Activated T-helper 1 cell treated with anti-CD3 and anti-CD28 coated beads, Interleukin-2, amount 50 U/mL, for 16 hours (primary cell): ENCODE results near the gene ZNF878.

Experiments used
- DNase-seq, 2 donors: peaks; one replicate each; pipeline ENCODE4 v3.0.0-alpha.2; 2020; ENCODE audit warnings: low read depth in 1 of 2, low spot score in 1 of 2

ZNF878 gene

GRCh38 chr19:12035220-12036172 lies 17.3 kb downstream of the ZNF878 start, which contains the start of gene ZNF433:
Gene ZNF433 (minus strand): TSS chr19:12035679. CDS start chr19:12035539, 140 bp downstream.
- DNase-seq: peak; percentile 24 to 32

DNA sequence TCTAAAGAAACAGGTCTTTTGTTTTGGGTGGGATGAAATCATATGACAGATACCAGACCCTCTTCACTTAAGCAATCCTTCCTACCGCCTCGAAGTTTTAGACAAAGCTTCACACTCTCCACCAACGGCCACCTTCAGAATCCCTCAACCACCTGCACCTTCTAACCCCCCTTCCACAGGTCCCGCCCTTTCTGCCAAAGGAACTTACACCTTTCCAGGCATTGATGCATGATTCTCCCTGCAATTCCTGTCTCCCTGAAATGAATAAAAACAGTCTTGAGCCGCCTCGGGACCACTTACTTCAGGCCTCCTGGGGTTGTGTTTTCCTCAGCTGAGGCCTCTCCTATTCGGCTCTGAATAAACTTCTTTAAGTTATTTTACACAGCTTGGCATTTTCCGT lies 18.1 kb downstream of the ZNF878 start:
- no peak for DNase-seq

GRCh38 chr19:12034198-12034597 lies 18.6 kb downstream of the ZNF878 start:
- no peak for DNase-seq

DNA sequence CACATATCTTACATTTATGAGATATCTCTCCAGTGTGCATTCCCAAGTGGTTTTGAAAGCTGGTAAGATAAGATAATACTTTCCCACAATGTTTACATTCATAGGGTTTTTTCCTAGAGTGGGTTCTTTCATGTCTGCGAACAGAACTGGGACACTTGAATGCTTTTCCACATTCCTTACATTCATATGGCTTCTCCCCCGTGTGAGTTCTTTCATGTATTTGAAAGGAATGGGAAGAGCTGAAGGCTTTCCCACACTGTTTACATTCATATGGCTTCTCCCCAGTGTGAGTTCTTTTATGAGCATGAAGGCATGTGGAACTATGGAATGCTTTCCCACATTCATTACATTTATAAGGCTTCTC lies 37.0 kb downstream of the ZNF878 start:
- DNase-seq: no peak

DNA sequence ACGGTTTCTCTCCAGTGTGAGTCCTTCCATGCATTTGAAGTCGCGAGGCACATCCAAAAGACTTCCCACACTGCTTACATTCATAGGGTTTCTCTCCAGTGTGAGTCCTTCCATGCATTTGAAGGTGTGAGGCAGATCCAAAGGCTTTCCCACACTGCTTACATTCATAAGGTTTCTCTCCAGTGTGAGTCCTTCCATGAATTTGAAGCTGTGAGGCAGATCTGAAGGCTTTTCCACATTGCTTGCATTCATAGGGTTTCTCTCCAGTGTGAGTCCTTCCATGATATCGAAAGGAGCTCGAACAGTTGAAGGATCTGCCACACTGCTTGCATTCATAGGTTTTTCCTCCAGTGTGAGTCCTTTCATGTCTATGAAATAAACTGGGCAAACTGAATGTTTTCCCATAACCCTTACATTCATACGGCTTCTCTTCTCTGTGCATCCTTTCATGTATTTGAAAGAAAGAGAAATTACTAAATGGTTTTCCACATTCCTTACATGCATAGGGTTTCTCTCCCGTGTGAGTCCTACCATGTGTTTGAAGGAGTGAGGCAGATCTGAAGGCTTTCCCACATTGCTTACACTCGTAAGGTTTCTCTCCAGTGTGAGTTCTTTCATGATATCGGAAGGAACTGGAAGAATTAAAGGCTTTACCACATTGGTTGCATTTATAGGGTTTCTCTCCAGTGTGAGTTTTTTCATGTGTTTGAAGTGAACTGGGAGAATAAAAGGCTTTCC lies 37.6 kb downstream of the ZNF878 start:
- no peak for DNase-seq

GRCh38 chr19:12000152-12000981 lies 52.4 kb downstream of the ZNF878 start:
- no peak for DNase-seq

DNA sequence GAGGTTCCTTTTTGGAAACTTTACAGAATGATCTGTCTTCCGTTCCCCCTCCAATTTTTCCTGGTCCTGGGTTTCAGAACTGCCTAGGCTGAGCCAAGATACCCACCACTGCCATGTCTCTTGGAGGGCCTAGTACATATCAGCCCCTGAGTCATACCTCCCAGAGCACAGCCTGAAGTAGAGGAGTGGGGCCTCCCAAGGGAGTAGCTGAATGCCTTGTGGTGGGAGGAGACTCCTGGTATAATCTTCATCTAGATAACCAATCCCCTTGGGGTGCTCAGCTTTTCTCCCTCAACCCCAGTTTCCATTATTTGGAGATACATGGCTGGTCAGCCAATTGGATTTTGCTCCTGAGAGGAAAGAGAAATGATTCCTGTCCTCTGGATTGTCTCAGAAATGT lies 57.6 kb downstream of the ZNF878 start:
- DNase-seq: no peak
